GM23248 (cell line): ENCODE results near the gene CCL4L2.
"Not testable (repeated sequence)": the region's sequence is repeated elsewhere in the genome, so short reads cannot be mapped to it uniquely, and the experiment has no call there.

Experiments used
- EZH2 ChIP-seq: fragments of 200-600 bp; sonication (generic); IDR thresholded peaks from 2 replicates; pipeline ENCODE4 v1.6.1; 2018; ENCODE audit warnings: antibody characterized with exemption, mild to moderate bottlenecking; ENCODE audit not compliant: insufficient read depth, poor library complexity, severe bottlenecking
- EZH2phosphoT487 ChIP-seq: fragments of 200-600 bp; sonication (generic); IDR thresholded peaks from 2 replicates; pipeline ENCODE4 v1.6.1; 2018; ENCODE audit warnings: antibody characterized with exemption, moderate library complexity, mild to moderate bottlenecking, low read depth; ENCODE audit not compliant: insufficient read depth

DNA sequence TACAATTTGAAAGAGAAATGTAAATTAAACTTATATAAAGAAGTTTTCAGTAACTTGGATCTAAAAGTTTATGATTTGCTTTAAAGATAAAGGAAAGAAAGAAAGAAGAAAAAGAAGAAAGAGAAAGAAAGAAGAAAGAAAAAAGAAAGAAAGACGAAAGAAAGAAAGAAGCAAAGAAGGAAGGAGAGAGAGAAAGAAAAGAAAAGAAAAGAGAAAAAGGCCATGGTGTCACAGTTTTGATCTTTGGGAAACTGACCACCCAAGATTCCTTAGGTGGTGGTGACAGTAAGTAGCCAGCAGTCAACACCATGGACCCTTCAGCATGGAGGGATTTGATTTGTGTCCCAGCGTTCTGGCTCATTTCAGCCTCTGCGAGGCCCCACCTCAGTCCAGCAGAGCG, 9.8 kb upstream of the CCL4L2 start:
- TF ChIP-seq EZH2, EZH2phosphoT487: not testable (repeated sequence)
